Chondrocyte (in vitro differentiated cells): ENCODE measurements around the gene NTSR1. TPM values are rescaled to one million over a fixed set of nuclear protein-coding genes. Genes with fewer than 3 reads are reported as not detected.

Source experiments
- DNase-seq: peaks from one replicate; pipeline ENCODE4 v3.0.0; 2021; ENCODE audit warnings: mixed read lengths, low spot score
- H3K27ac Mint-ChIP-seq: one replicate; pipeline ENCODE4 v1.8.0; 2021; ENCODE audit warnings: mild to moderate bottlenecking, moderate library complexity, mixed read lengths; ENCODE audit not compliant: unreplicated experiment
- H3K27me3 Mint-ChIP-seq: 2 replicates; pipeline ENCODE4 v1.8.0; 2021; ENCODE audit warnings: low read depth, mixed read lengths
- H3K36me3 Mint-ChIP-seq: 2 replicates; pipeline ENCODE4 v1.8.0; 2021; ENCODE audit warnings: low read depth, mixed read lengths
- H3K4me1 Mint-ChIP-seq: 2 replicates; pipeline ENCODE4 v1.8.0; 2021; ENCODE audit warnings: low read depth, mild to moderate bottlenecking, mixed read lengths
- H3K4me3 Mint-ChIP-seq: one replicate; pipeline ENCODE4 v1.8.0; 2021; ENCODE audit warnings: mild to moderate bottlenecking, moderate library complexity, mixed read lengths; ENCODE audit not compliant: unreplicated experiment
- H3K9me3 Mint-ChIP-seq: 2 replicates; pipeline ENCODE4 v1.8.0; 2021; ENCODE audit warnings: low read depth, mixed read lengths
- CTCF ChIP-seq: fragments of 200-600 bp; sonication (generic); IDR thresholded peaks from 2 replicates; pipeline ENCODE4 v1.5.0; 2021; ENCODE audit warnings: antibody characterized with exemption, mild to moderate bottlenecking, moderate library complexity
- total RNA-seq: library from RNA; stranded (reverse); gene quantifications from 3 replicates; pipeline ENCODE4 v1.2.1, GENCODE V29; 2021

NTSR1 gene
- total RNA-seq, 1 donor from 2014 or later, result not detected

GRCh38 chr20:62771396-62772102 lies 62.9 kb downstream of the NTSR1 start:
- Mint-ChIP-seq H3K27me3 (peaks cover 27% of the 10 kb centered on the region), H3K4me3 (no peak overlapping the region), H3K9me3 (no peaks in the 10 kb centered on the region), H3K27ac (no peak overlapping the region), H3K36me3 (no peaks in the 10 kb centered on the region), H3K4me1 (peaks cover 18% of the 10 kb centered on the region)
- DNase-seq, result peak; percentile 81
- TF ChIP-seq CTCF, result no peak

GRCh38 chr20:62772103-62772611 lies 63.5 kb downstream of the NTSR1 start:
- H3K4me3 Mint-ChIP-seq, result no peak overlapping the region

GRCh38 chr20:62772619-62772989 lies 64.0 kb downstream of the NTSR1 start:
- TF ChIP-seq CTCF, result no peak
- no peak overlapping the region for H3K27ac Mint-ChIP-seq
- H3K36me3 Mint-ChIP-seq, result no peaks in the 10 kb centered on the region
- DNase-seq, result no peak
- H3K27me3 Mint-ChIP-seq, result peaks cover 25% of the 10 kb centered on the region
- no peak overlapping the region for H3K4me3 Mint-ChIP-seq
- no peaks in the 10 kb centered on the region for H3K9me3 Mint-ChIP-seq
- H3K4me1 Mint-ChIP-seq, result peaks cover 18% of the 10 kb centered on the region

More at GRCh38 chr20:62772103-62772611, 63.5 kb downstream of the NTSR1 start:
- no peaks in the 10 kb centered on the region for H3K9me3 Mint-ChIP-seq
- peaks cover 18% of the 10 kb centered on the region for H3K4me1 Mint-ChIP-seq
- H3K27me3 Mint-ChIP-seq, result peaks cover 25% of the 10 kb centered on the region
- TF ChIP-seq CTCF, result no peak
- no peak overlapping the region for H3K27ac Mint-ChIP-seq
- DNase-seq, result no peak
- no peaks in the 10 kb centered on the region for H3K36me3 Mint-ChIP-seq

GRCh38 chr20:62772990-62773844 lies 64.6 kb downstream of the NTSR1 start:
- Mint-ChIP-seq H3K4me3 (no peak overlapping the region), H3K27ac (no peak overlapping the region), H3K36me3 (no peaks in the 10 kb centered on the region), H3K4me1 (peaks cover 16% of the 10 kb centered on the region), H3K27me3 (peaks cover 25% of the 10 kb centered on the region), H3K9me3 (no peaks in the 10 kb centered on the region)
- TF ChIP-seq CTCF, result no peak
- no peak for DNase-seq

GRCh38 chr20:62773845-62774714 lies 65.4 kb downstream of the NTSR1 start:
- peaks cover 25% of the 10 kb centered on the region for H3K27me3 Mint-ChIP-seq
- H3K36me3 Mint-ChIP-seq, result no peaks in the 10 kb centered on the region
- DNase-seq, result no peak
- H3K4me3 Mint-ChIP-seq, result no peak overlapping the region
- no peak for TF ChIP-seq CTCF
- H3K27ac Mint-ChIP-seq, result no peak overlapping the region
- H3K9me3 Mint-ChIP-seq, result no peaks in the 10 kb centered on the region
- peaks cover 8% of the 10 kb centered on the region for H3K4me1 Mint-ChIP-seq
